Caco-2 (cell line): ENCODE measurements around the gene GPR137C. TPM values are rescaled to one million over a fixed set of nuclear protein-coding genes. Genes with fewer than 3 reads are reported as not detected.

Source experiments
- BruUV-seq: library from RNA; stranded (reverse); fragments of 400-500 nt; replicated peaks from 2 replicates; lab custom pipeline; 2021; lab: Mats Ljungman, UMichigan
- CTCF ChIA-PET: fragments of 300-600 bp; sonication (Branson Sonifier 250); formaldehyde crosslinking; loops from one replicate; lab custom pipeline; 2022; ENCODE audit warnings: antibody characterized with exemption; lab: Charles Lee
- POLR2A ChIA-PET: fragments of 300-600 bp; sonication (Branson Sonifier 250); formaldehyde crosslinking; loops from one replicate; lab custom pipeline; 2022; ENCODE audit warnings: antibody characterized with exemption; lab: Charles Lee
- DNase-seq, 2 experiments: peaks; one replicate each; pipeline versions ENCODE4 v3.0.0 to v3.0.0-alpha.2; 2020 to 2022
- H3K27me3 ChIP-seq: replicated peaks from 2 replicates; pipeline ENCODE4 v1.6.0; 2011; ENCODE audit warnings: low read length; ENCODE audit not compliant: control insufficient read depth, insufficient read depth
- H3K36me3 ChIP-seq: 2 replicates; pipeline ENCODE4 v1.5.1; 2011; ENCODE audit warnings: low read length; ENCODE audit not compliant: control insufficient read depth, insufficient read depth
- H3K4me1 ChIP-seq: fragments of 250-450 bp; sonication (Bioruptor Pico); 2 replicates; pipeline ENCODE4 v1.5.1; 2020; ENCODE audit warnings: mild to moderate bottlenecking
- H3K4me3 ChIP-seq: 2 replicates; pipeline ENCODE4 v1.5.1; 2011; ENCODE audit warnings: low read depth, mild to moderate bottlenecking, control low read depth, low read length
- H3K9me3 ChIP-seq: fragments of 250-450 bp; sonication (Bioruptor Pico); 2 replicates; pipeline ENCODE4 v1.5.1; 2020; ENCODE audit warnings: mild to moderate bottlenecking, moderate library complexity
- H3K27ac Mint-ChIP-seq: one replicate; pipeline ENCODE4 v1.8.0; 2022; ENCODE audit warnings: mixed read lengths; ENCODE audit not compliant: unreplicated experiment
- H3K27me3 Mint-ChIP-seq: one replicate; pipeline ENCODE4 v1.8.0; 2022; ENCODE audit warnings: mixed read lengths; ENCODE audit not compliant: insufficient read depth, unreplicated experiment
- H3K36me3 Mint-ChIP-seq: one replicate; pipeline ENCODE4 v1.8.0; 2022; ENCODE audit warnings: mild to moderate bottlenecking, mixed read lengths; ENCODE audit not compliant: insufficient read depth, unreplicated experiment
- H3K4me1 Mint-ChIP-seq: one replicate; pipeline ENCODE4 v1.8.0; 2022; ENCODE audit warnings: low read depth, mixed read lengths; ENCODE audit not compliant: unreplicated experiment
- H3K4me3 Mint-ChIP-seq: one replicate; pipeline ENCODE4 v1.8.0; 2022; ENCODE audit warnings: mild to moderate bottlenecking, moderate library complexity, mixed read lengths; ENCODE audit not compliant: unreplicated experiment
- H3K9me3 Mint-ChIP-seq: one replicate; pipeline ENCODE4 v1.8.0; 2022; ENCODE audit warnings: mixed read lengths; ENCODE audit not compliant: unreplicated experiment
- intact Hi-C: fragments of 100-400 bp; cut with micrococcal nuclease; formaldehyde crosslinking; loops from one replicate; pipeline ENCODE4 v1.10.0; 2022; ENCODE audit not compliant: unreplicated experiment
- total RNA-seq: library from RNA; stranded (reverse); gene quantifications from 2 replicates; pipeline ENCODE4 v1.2.3, GENCODE V29; 2022
- TF ChIP-seq, protein P1 (sequence below), 2 experiments: fragments of 200-600 bp in 1 of 2; IDR thresholded peaks; 1 replicate in 1 of 2; 2 replicates in 1 of 2; pipeline versions ENCODE4 v1.5.1 to v1.8.0; 2011 to 2022; ENCODE audit warnings: antibody characterized with exemption in 1 of 2, control low read depth in 1 of 2, inconsistent platforms in 1 of 2, low read depth in 1 of 2, low read length in 1 of 2, mild to moderate bottlenecking in 1 of 2, moderate library complexity in 1 of 2; ENCODE audit not compliant: insufficient read depth in 1 of 2, severe bottlenecking in 1 of 2, unreplicated experiment in 1 of 2

The GPR137C gene
- total RNA-seq, 1 experiment from 2014 or later, result 2.9 TPM

DNA sequence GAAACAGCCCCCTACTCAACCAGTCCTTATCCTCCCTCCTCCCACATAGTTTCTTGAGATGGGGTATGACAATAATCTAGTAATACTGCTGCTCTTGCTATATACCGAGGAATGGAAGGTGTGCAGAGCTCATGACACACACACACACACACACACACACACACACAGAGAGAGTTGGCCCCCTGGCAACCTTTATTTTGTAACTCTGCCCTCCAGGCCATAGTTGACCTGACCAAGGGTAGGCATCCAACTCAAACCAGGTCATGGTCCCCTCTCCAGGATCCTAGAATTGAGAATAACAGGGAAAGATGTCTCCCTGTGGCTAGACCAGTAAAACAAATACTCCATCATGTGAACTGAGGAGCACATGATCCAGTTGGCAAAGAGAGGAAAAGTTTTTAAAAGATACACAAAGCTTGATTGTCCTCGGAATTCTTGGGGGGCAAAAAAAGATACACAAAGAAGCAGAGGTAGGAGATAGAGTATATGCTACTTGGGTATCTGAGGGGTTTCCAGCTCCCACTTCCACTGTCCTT is 131.4 kb downstream of the GPR137C start:
- BruUV-seq, result no TSS peak
- H3K4me1 Mint-ChIP-seq, result peaks cover 19% of the 10 kb centered on the region
- H3K27me3 Mint-ChIP-seq, result no peaks in the 10 kb centered on the region
- no peak overlapping the region for H3K27ac Mint-ChIP-seq
- Histone ChIP-seq H3K4me3 (no peak overlapping the region), H3K4me1 (0 out of 2 replicates have a peak, but pooled peaks cover 3% of the 10 kb centered on the region), H3K9me3 (no peaks in the 10 kb centered on the region), H3K36me3 (no peaks in the 10 kb centered on the region), H3K27me3 (no peaks in the 10 kb centered on the region)
- ChIA-PET CTCF (no interaction called here), POLR2A (no interaction called here)
- TF ChIP-seq, protein P1, sequence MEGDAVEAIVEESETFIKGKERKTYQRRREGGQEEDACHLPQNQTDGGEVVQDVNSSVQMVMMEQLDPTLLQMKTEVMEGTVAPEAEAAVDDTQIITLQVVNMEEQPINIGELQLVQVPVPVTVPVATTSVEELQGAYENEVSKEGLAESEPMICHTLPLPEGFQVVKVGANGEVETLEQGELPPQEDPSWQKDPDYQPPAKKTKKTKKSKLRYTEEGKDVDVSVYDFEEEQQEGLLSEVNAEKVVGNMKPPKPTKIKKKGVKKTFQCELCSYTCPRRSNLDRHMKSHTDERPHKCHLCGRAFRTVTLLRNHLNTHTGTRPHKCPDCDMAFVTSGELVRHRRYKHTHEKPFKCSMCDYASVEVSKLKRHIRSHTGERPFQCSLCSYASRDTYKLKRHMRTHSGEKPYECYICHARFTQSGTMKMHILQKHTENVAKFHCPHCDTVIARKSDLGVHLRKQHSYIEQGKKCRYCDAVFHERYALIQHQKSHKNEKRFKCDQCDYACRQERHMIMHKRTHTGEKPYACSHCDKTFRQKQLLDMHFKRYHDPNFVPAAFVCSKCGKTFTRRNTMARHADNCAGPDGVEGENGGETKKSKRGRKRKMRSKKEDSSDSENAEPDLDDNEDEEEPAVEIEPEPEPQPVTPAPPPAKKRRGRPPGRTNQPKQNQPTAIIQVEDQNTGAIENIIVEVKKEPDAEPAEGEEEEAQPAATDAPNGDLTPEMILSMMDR (IDR thresholded peaks at IDR 0.05; ENCODE audit: insufficient read depth in 1 of 2, low read depth in 1 of 2, low read length in 1 of 2, severe bottlenecking in 1 of 2, unreplicated experiment in 1 of 2), result no peak
- DNase-seq, result no peak
- intact Hi-C loops, result no loop called here
- H3K9me3 Mint-ChIP-seq, result no peaks in the 10 kb centered on the region
- H3K36me3 Mint-ChIP-seq, result peaks cover 11% of the 10 kb centered on the region
- no peak overlapping the region for H3K4me3 Mint-ChIP-seq

DNA sequence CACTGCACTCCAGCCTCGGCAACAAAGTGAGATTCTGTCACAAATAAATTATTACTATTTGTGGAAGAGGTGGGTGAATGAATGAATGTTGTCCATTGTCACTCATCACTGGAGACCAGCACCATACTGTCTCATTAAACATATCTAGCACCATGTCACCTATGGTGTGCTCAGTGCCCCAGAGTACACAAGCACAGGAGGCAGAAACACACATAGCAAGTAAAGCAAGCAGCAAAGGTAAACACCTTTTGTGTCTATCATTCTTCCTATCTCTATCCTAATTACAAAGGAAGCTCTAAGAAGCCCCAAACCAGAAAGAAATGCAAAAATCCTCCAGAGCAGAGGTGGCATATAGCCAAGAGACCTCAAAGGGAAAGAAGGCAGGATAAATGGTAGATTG is 133.5 kb downstream of the GPR137C start:
- DNase-seq, result no peak
- Mint-ChIP-seq H3K27me3 (no peaks in the 10 kb centered on the region), H3K9me3 (no peaks in the 10 kb centered on the region), H3K27ac (no peak overlapping the region), H3K4me1 (peaks cover 20% of the 10 kb centered on the region), H3K36me3 (peaks cover under 1% of the 10 kb centered on the region), H3K4me3 (no peak overlapping the region)
- H3K36me3 ChIP-seq, result no peaks in the 10 kb centered on the region
- no TSS peak for BruUV-seq
- H3K4me3 ChIP-seq, result no peak overlapping the region
- H3K9me3 ChIP-seq, result no peaks in the 10 kb centered on the region
- CTCF ChIA-PET, result no interaction called here
- H3K4me1 ChIP-seq, result peaks cover 5% of the 10 kb centered on the region; the same call in 1 of the 2 replicates
- TF ChIP-seq, protein P1 (IDR thresholded peaks at IDR 0.05; ENCODE audit: insufficient read depth in 1 of 2, low read depth in 1 of 2, low read length in 1 of 2, severe bottlenecking in 1 of 2, unreplicated experiment in 1 of 2), result no peak
- POLR2A ChIA-PET, result interaction anchor here (0.7 kb wide), 1 partner anchor 15 kb away, joined by 3 read pairs; no protein-coding TSS in a partner anchor
- H3K27me3 ChIP-seq, result no peaks in the 10 kb centered on the region
- intact Hi-C loops, result no loop called here

Other genes with a start within 250 kb of the GPR137C start
- 0.27 and 0.39 TPM in 2 replicates for gene PTGER2, start 238.5 kb upstream of the GPR137C start, total RNA-seq
- gene TXNDC16, start 331 bp upstream of the GPR137C start, total RNA-seq, result 6.6 and 10.2 TPM in 2 replicates
- gene ERO1A, start 142.7 kb downstream of the GPR137C start, total RNA-seq, result 73.6 and 83.4 TPM in 2 replicates
- gene PSMC6, start 154.4 kb downstream of the GPR137C start, total RNA-seq, result 129 and 130 TPM in 2 replicates
- 23.1 and 24.4 TPM in 2 replicates for gene STYX, start 177.3 kb downstream of the GPR137C start, total RNA-seq
- 35.9 and 41.6 TPM in 2 replicates for gene GNPNAT1, start 238.8 kb downstream of the GPR137C start, total RNA-seq